Measurements from ENCODE around the gene AQP2.

Gene AQP2

GRCh38 chr12:49973361-49973830, 22.9 kb downstream of the AQP2 start:
- in situ Hi-C loops (cut with MboI; ENCODE audit: low pct_unique_long_range_greater_than_20kb, low sequenced_read_pairs, unreplicated experiment) = no loop called here
- DNase-seq (ENCODE audit: low spot score) = no peak
- no peak for TF ChIP-seq CTCF (IDR thresholded peaks at IDR 0.05; ENCODE audit: extremely low read depth, insufficient read depth, missing control alignments)

GRCh38 chr12:49974231-49974675, 23.7 kb downstream of the AQP2 start:
- in situ Hi-C loops (cut with MboI; ENCODE audit: low pct_unique_long_range_greater_than_20kb, low sequenced_read_pairs, unreplicated experiment) = no loop called here
- no peak for DNase-seq (ENCODE audit: low spot score)
- no peak for TF ChIP-seq CTCF (IDR thresholded peaks at IDR 0.05; ENCODE audit: extremely low read depth, insufficient read depth, missing control alignments)

GRCh38 chr12:49974677-49975317, 24.3 kb downstream of the AQP2 start:
- DNase-seq (ENCODE audit: low spot score) = no peak
- in situ Hi-C loops (cut with MboI; ENCODE audit: low pct_unique_long_range_greater_than_20kb, low sequenced_read_pairs, unreplicated experiment) = no loop called here
- no peak for TF ChIP-seq CTCF (IDR thresholded peaks at IDR 0.05; ENCODE audit: extremely low read depth, insufficient read depth, missing control alignments)

GRCh38 chr12:49975318-49975761, 24.8 kb downstream of the AQP2 start:
- no peak for DNase-seq (ENCODE audit: low spot score)
- TF ChIP-seq CTCF (IDR thresholded peaks at IDR 0.05; ENCODE audit: extremely low read depth, insufficient read depth, missing control alignments) = no peak
- in situ Hi-C loops (cut with MboI; ENCODE audit: low pct_unique_long_range_greater_than_20kb, low sequenced_read_pairs, unreplicated experiment) = no loop called here

GRCh38 chr12:49976557-49976956, 26.0 kb downstream of the AQP2 start:
- peak; percentile 3 for DNase-seq (ENCODE audit: low spot score)
- in situ Hi-C loops (cut with MboI; ENCODE audit: low pct_unique_long_range_greater_than_20kb, low sequenced_read_pairs, unreplicated experiment) = no loop called here
- no peak for TF ChIP-seq CTCF (IDR thresholded peaks at IDR 0.05; ENCODE audit: extremely low read depth, insufficient read depth, missing control alignments)

GRCh38 chr12:49978125-49978524, 27.6 kb downstream of the AQP2 start:
- no peak for TF ChIP-seq CTCF (IDR thresholded peaks at IDR 0.05; ENCODE audit: extremely low read depth, insufficient read depth, missing control alignments)
- in situ Hi-C loops (cut with MboI; ENCODE audit: low pct_unique_long_range_greater_than_20kb, low sequenced_read_pairs, unreplicated experiment) = no loop called here
- DNase-seq (ENCODE audit: low spot score) = no peak
